DMS153 (cell line): ENCODE measurements around the gene MAP1LC3A.

Source experiments
- DNase-seq: peaks from one replicate; lab custom pipeline; 2025; lab: John Stamatoyannopoulos, UW

MAP1LC3A gene

DNA sequence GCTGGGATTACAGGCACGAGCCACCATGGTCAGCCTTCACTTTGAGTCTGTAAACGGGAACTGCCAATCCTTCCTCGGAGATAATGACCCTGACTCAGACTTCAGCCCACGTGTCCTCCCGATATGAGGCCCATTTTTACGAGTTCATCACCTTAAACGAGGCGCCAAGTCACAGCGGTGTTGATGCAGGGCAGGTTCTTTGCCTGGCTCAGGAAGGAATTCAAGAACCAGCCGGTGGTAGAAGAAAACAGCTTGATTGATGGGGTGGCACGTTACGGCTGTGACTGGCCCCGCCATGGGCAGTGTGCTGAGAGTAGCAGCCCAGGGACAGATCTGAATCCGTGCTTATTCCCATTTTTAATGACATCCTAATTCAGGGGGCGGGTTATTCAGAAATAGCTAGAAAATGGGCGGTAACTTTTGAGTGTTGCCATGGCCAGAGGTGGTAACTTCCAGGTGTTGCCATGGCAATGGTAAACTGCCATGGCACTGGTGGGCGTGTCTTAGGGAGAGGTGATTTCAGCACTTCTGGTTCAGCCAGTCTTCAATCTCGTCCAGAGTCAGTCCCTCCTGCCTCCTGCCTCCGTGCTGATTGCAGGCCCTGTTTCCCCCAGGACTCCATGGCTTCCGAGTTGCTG lies 9.1 kb upstream of the MAP1LC3A start:
- DNase-seq, result no peak

DNA sequence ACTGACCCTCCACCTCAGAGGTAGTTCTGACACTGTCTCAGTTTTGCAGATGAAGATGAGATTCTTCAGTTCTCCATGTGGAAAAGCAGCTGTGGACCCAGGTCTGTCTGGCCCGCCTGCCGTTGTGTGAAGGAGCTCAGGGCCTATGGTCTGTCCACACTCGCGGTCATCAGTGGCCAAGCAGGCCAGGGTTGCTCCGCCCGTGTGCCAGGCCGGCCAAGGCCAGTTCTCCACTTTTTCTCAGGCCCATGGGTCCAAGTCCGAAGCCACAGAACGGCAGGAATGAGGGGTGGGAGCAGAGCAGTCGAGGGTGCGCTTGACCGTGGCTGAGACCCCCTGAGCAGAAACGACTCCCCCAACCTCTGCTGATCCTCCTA lies 8.6 kb upstream of the MAP1LC3A start:
- no peak for DNase-seq

DNA sequence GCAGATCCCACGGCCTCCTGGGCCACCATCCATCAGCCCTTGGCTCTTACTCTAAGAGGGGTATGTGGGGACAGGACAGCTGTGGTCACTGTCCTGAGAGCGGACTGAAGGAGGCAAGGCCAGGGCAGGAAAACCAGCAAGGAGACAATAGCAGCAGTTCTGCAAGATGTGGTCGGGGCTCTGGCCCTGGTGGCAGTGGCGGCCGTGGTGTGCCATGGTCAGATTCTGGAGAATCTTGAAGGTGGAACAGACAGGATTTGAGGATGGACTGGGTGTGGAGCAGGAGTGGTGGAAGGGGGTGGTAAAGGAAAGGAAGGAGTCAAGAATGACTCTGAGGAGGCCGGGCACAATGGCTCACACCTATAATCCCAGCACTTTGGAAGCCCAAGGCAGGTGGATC lies 5.9 kb upstream of the MAP1LC3A start:
- no peak for DNase-seq

DNA sequence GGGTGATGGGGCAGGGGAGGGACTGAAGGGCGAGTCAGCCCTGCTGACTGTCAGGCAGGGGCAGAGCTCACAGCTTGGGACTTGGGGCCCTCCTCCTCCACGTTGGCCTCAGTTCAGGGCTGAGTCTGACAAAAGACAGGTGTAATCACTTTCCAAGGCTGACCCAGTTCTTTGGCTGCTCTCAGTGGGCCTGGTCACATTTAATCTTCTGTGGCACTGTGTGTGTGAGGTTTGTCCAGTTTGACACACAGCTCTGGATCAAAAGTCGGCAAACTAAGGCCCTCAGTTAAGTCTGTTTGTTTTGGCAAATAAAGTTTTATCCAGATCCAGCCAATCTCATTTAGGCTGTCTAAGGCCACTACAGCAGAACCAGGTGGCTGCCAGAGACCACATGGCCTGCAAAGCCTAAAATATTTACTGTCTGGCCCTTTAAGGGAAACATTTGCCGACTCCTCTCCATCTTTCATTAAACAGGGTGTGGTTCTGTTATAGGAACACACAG lies 5.1 kb upstream of the MAP1LC3A start:
- no peak for DNase-seq

DNA sequence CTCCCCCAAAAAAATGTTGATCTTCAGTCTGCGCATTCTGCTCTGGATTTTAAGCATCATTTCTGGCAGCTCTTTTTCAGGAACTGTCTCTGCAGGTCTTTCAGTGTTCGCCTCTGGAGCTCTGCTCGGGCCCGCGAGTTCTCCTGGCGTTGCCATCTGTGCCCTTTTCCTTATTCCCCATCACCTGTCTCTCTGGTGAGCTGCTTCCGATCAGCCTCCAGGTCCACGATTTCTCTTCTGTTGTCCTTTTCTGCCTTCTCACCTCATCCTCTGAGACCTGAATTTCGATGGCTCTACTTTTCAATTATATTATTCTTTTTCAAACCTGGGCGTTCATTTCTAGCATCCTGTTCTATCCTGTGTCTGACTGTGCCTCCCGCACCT lies 590 bp upstream of the MAP1LC3A start:
- no peak for DNase-seq

DNA sequence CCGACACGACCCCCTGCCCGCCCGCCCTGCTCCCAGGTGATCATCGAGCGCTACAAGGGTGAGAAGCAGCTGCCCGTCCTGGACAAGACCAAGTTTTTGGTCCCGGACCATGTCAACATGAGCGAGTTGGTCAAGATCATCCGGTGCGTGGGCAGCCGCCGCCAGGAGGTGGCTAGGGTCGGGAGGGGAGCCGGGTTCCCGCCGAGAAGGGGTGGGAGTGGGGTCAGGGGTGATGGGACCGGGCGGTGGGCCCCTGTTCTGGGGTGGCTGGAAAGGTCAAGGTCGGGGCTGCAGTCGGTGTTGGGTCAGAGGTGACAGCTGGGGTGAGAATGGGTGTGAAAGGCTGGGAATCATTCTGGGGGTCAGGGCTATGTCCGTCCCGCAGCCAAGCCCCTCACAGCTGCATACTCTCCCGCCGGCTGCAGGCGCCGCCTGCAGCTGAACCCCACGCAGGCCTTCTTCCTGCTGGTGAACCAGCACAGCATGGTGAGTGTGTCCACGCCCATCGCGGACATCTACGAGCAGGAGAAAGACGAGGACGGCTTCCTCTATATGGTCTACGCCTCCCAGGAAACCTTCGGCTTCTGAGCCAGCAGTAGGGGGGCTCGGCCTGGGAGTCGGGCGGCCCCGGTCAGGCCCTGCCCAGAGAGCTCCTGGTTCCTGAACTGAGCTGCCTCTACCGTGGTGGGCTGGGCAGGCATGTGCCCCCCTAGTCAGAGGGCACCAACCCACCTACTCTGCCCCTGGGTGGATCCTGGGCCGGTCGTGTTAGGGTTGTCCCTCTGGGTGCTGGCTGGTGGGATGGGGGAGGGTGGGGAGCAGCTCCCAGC lies 1.0 kb downstream of the MAP1LC3A start:
- no peak for DNase-seq

DNA sequence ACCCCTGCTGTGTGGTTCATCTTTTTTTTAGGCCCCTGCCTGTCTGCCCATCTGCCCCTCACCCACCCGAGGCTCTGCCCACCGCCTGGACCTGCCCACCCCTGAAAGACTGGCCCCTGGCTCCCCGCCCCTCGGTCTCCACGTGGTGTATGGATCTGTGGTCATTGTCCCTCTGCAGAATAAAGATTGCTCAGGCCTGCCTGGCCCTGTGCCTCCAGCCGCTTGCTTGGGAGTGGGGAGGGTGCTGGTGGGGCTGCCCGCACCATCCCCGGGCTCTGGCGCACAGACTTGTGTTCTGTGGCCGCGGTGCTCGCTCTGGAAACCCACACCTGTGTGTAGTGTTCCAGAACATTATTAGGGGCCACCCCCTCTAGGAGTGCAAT lies 1.6 kb downstream of the MAP1LC3A start:
- no peak for DNase-seq

DNA sequence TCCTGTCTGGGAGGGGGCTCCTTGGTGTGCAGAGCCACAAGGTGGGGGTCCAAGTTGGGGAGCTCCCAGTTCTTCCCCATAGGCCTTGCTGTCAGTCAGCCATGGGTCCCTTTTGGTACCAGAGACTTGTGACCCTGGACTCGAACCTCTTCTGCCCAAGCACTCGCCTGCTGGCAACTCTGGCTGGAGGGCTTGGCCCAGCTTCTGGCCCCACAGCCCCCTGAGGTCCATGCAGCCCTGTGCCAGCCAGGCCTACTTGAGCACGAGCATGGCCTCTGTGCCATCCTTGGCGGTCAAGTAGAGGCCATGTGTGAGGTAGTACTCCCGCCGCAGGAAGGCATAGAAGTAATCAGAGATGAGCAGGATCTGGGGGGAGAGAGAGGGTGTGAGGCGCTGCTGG lies 2.1 kb downstream of the MAP1LC3A start:
- DNase-seq, result no peak

DNA sequence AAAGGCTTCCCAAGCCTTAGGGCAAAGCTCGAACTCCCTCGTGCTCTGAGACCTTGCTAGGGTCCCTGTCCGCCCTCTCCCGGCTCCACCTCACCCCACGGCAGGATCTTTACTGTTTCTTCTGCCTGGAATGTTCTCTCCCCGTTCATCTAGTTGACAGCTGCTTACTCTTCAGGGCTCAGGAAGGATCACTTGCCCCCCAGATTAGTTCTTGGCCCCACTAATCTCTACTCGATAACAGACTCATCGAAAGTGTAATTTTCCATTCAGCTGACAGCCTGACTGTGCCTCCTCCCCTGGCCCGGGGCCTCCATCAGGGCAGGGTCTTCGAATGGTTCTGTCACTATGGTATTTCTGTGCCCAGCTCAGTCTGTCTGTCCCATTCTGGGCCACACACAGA lies 3.1 kb downstream of the MAP1LC3A start:
- no peak for DNase-seq

DNA sequence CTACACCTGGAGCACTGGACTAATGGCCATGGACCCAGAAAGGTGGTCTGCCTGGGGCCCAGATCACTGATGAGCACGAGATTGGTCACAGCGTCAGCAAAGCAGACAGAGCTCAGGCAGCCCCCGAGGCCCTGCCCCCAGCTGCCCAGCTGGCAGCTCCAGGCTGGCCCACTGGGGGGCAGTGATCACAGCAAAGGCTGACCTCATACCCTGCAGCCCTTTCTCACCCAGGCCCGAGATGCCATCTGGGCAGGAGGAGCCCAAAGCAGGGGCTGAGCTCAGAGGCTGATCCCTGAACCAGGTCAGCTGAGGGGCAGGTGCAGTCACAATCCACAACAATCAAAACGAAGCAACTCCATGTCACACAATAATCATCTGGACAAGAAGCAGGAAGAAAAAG lies 4.1 kb downstream of the MAP1LC3A start:
- DNase-seq, result no peak

DNA sequence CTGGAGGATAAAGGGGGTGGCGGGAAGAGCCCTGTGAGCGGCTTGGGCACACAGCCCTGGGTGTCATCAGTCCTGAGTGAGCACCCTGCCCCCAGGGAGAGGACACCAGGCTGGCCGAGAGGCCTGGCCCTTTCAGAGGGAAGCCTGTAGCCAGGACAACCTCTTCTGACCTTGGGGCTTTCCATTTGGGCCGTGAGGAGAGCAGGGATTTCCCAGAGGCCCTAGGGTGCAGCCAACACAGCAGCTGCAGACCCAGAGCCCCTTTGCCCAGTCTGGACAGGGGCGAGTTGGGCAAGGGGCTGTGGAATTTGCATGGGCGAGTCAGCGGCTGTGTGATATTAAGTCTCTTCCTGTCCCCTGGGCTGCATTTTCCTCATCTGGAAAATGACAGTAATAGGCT lies 6.3 kb downstream of the MAP1LC3A start:
- DNase-seq, result no peak

DNA sequence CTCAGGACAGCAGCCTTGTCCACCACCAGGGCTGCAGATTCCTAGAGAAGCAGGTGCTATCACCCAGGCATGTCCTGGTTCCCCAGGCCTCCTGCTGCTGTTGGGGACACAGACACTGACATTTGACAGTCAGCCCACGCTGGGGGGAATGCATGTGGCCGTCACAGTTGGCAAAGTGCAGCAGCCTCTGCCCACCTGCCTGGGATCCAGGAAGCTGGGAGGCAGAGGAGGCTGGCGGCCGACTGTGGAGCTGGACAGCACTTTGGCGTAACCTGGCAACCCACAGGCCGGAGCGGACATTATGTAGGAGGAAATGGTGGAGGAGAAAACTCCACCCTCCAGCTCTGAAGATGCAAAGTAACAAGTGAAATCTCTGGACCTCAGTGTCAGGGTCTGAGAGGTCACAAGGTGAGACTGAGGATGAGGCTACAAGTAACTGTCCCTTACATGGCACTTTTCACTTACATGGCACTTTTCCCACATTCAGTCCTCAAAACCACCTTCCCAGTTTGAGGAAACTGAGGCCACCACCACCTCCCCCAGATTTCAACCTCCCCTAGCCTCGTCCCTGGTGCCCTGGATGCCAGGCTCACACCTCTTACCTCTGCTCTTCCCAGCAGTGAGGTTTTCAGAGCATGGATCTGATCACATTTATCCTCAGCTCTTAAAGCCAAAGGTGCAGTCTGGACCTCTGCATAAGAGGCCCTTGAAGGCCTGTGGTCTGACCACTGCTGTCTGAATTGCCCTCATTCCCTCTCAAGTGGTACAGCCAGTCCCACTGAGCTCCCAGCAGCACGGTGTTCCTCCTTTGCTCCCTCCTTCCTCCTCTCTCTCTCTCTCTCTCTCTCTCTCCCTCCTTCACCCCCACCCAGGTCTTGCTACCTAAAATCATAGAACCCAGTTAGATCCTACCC lies 8.7 kb downstream of the MAP1LC3A start:
- no peak for DNase-seq

DNA sequence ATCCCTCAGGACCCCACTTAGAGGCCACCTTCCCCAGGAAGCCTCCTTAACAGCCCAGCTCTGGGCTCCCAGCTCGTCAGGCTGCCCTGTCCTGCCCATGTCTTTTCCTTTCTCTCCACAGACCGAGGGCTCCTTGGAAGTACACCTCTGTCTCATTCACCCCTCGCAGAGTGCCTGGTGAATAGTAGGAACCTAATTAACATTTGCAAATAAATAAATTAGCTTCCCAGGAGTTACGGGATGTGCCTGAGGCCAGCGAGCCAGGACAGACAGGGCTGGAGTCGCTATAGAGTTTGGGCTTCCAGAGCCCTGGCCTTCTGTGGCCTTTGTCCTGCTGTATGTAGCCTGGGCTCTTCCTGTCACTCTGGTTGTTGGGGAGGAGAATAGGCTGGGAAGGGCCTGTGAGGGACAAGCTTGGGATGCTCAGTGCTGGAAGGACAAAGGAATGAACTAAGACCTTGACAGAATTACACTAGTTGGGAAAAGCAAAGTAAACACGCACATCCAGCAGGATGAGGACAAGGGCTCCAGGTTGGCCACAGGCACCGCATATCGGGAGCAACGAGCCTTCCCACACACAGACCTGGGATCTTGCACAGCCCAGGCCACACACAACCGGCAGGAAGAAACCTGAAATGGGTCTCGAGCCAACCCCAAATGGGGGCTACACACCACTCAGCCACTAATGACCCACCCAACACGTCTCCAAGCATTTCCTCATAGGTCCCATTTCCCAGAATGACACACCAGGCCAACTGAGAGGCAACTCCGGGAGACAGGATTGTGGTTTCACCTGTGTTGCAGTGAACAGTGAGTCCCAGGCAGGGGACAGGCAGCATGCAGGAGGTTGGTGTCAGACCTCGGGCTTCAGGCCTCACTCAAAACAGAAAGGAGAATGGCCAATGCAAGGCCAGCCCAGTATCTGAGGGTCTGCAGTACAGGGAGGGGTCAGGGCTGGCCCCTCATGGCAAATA lies 9.7 kb downstream of the MAP1LC3A start:
- DNase-seq, result no peak

DNA sequence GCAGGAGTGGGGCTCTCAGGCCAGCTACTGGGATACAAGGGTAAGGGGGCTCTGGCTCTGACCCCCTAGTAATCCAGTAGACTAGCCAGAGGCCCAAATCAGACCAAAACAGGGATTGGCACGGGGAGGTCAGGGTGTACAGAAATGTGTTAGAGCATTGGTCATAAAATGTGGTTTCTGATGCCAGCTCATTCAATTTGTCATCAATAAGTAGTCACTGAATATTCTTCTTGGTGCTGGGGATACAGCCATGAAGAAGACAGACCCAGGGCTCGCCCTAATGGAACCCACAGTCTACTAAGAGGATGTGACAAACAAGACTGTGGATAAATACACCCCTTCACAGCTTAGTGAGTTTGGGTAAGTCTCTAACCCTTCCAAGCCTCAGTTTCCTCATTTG lies 11.1 kb downstream of the MAP1LC3A start:
- DNase-seq, result no peak

DNA sequence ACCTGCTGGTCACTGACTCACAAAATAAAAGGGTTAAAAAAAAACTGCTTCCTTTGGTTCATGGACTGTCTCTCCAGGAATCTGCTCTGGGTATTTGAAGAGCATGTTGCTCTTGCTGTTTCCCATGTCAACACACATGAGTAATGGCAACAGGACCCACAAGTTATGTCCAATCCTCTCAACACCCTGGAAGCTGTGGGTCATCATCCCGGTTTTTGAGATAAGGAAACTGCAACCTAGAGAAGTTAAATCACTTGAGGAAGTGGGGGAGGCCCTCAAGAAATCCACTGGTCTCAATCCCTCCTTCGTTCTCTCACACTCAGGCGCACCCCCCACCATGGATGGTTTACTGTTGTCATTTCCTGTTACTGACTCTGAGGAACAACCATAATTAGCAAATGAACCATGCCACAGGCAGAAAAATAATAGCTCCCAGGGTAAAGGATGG lies 12.4 kb downstream of the MAP1LC3A start:
- DNase-seq, result no peak

DNA sequence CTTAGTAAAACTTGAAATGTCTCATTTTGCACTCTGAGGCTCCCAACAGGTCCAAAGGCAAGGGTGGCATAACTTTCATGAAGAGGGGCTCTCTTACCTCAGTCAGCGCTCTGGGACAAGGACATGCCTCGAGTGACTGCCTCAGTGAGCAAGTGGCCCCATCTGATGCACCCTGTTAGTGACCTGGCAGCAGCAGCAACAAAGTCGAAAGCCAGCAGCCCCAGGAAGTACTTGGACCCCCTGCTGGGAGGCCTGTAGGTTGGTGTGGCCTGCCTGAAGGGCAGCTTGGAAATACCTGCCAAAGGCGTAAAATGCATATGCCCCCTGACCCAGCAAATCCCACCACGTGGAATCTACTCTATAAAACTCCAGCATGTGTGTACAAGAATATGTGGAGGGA lies 13.2 kb downstream of the MAP1LC3A start:
- DNase-seq, result no peak

DNA sequence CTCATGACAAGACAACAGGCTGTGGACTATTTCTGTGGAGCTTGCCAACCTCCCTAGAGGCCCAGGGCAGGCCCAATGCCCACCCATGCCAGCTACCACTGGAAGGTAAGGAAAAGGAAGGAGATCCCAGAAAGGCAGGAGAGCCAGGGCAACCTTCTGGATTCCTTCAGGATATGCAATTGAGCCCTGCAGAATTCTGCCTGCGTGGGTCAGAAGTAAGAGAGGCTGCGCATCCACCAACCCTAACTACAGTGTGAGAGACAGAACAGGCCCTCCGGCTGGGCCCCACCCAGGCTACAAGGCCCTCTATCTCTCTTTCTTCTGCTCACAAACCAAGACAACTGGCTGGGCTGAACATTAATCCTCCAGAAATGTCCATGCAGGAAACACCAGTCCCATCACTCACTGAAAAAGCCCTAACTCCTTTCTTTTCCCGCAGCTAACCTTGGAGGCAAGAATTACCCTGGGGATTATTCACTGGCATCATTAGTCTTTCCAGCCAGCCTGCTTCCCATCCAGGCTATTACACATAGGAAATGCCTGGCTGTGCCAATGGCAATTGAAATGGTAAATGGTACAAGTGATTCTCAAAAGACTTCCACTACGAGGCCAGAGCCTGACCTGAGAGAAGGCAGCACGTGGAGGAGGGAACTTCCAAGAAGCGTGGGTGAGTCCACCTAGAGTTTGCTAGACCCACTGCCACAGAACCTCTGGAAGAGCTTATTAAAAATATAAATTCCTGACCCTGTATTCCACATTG lies 15.2 kb downstream of the MAP1LC3A start:
- DNase-seq, result no peak

DNA sequence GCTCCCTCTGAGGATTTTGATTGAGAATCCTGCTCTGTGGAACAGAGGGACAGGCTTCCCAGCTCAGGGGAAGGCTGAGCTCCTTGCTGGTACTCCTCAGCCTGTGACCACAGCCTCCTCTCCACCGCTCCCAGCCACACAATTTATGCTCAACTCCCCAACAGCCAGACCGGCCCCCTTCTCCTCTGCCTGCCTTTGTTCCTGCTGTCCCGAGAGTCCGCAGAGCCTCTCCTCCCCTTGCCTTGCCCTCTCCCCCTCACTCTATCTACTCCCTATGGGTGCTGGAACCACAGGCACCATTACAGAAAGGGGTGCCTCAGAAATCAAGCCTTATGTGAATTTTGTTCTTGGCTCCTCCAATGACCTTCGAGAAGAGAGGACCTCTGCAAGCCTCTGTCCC lies 15.9 kb downstream of the MAP1LC3A start:
- DNase-seq, result no peak

DNA sequence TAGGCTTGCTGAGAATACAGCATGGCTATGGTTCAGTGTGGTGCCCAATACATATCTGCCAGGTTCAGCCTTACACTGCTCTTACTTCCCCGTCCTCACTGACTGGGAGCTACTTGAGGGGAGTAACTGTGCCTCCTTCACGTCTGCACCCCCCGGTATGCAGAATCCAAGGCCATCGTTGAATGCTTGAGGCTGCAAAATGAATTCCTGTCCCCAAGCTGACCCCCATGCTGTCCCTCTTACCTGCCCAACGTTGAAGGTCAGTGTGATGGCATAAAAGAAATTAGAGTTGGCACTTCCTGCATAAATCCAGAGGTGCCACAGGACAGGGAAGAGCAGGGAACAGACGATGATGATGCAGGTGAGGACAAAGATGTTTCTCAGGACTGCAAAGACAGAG lies 16.3 kb downstream of the MAP1LC3A start:
- no peak for DNase-seq

DNA sequence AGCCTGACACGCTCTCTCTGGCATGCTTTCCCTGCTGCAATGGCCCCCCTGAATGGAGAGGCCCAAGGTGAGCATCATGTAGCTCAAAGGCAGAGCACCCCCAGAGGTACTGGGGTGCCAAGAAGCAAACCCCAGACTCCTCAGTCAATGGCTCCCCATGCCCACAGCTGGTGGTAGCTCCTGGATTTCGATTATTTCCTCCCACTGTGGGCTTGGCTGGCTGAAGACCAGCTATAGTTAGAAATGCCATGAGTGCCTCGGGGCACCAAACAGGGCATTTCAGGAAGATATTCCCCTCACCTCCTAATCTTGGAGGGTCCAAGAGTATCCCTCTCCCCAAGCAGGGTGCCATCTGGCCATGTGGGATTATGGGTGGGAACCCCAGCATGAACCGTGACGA lies 16.8 kb downstream of the MAP1LC3A start:
- DNase-seq, result no peak

DNA sequence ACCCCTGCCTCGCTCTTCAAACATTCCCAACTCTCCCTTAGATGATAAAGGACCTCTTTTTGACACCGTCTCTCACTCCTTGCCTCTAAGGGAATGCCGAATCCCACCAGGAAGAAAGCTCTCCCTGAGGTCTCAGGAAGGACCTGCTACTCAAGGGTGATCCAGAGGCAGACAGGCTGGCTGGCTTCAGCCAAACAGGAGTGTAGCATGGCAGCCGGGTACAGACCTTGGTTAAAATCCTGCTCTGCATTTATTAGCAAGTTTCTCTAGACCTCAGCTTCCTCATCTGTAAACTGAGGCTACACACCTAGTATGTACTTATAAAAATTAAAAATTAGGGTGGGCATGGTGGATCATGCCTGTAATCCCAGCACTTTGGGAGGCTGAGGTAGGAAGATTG lies 17.2 kb downstream of the MAP1LC3A start:
- DNase-seq, result no peak
